Measurements from ENCODE around the gene OR52I1.

- TF ChIP-seq POLR2A (IDR thresholded peaks at IDR 0.05; ENCODE audit: low read length) (no peak), GATA1 (IDR thresholded peaks at IDR 0.05; ENCODE audit: low read depth, low read length) (no peak)
These were observed 15.2 kb upstream of the OR52I1 start for GRCh38 chr11:4578624-4579023.

Measured in erythroblast (primary cell).